CD4-positive, CD25-positive, alpha-beta regulatory T cell (primary cell): ENCODE measurements around the gene PRMT1. TPM values are rescaled to one million over a fixed set of nuclear protein-coding genes. Genes with fewer than 3 reads are reported as not detected.
A peak's percentile ranks its signal among the peaks of the same experiment; 100 is the strongest.
"Not testable (repeated sequence)": the region's sequence is repeated elsewhere in the genome, so short reads cannot be mapped to it uniquely, and the experiment has no call there.

ENCODE experiments used
- ATAC-seq, 2 donors: fragments of 150-1000 bp; cut with Tn5 transposase; one replicate each; pipeline ENCODE4 v1.10.0; 2021; ENCODE audit warnings: low read depth in 2 of 2, moderate number of reproducible peaks in 2 of 2, moderate library complexity in 1 of 2
- DNase-seq, 3 donors: peaks; one replicate each; pipeline versions ENCODE4 v3.0.0 to v3.0.0-alpha.2; 2012 to 2022; ENCODE audit warnings: mixed read lengths in 1 of 3
- H3K27ac ChIP-seq: one replicate; pipeline ENCODE4 v1.7.0; 2013; ENCODE audit warnings: mild to moderate bottlenecking, low read length; ENCODE audit not compliant: insufficient read depth, poor library complexity, severe bottlenecking
- H3K27me3 ChIP-seq: one replicate; pipeline ENCODE4 v1.7.0; 2013; ENCODE audit warnings: low read length; ENCODE audit not compliant: control insufficient read depth, insufficient read depth
- H3K36me3 ChIP-seq: one replicate; pipeline ENCODE4 v1.7.0; 2013; ENCODE audit warnings: mild to moderate bottlenecking, low read length, moderate library complexity; ENCODE audit not compliant: control insufficient read depth, insufficient read depth
- H3K4me1 ChIP-seq: 2 replicates; pipeline ENCODE4 v1.7.0; 2013; ENCODE audit warnings: mild to moderate bottlenecking, low read length; ENCODE audit not compliant: insufficient read depth, control insufficient read depth, poor library complexity, severe bottlenecking
- H3K4me3 ChIP-seq: one replicate; pipeline ENCODE4 v1.7.0; 2013; ENCODE audit warnings: low read depth, mild to moderate bottlenecking, low read length, moderate library complexity
- H3K9me3 ChIP-seq, 2 experiments: 1 replicate in 1 of 2; 2 replicates in 1 of 2; pipeline ENCODE4 v1.7.0; 2013; ENCODE audit warnings: low read length in 2 of 2, mild to moderate bottlenecking in 1 of 2, moderate library complexity in 1 of 2; ENCODE audit not compliant: control insufficient read depth in 2 of 2
- H3K27ac Mint-ChIP-seq, 3 donors: one replicate each; pipeline ENCODE4 v1.8.0; 2020 to 2022; ENCODE audit warnings: mild to moderate bottlenecking in 3 of 3, mixed read lengths in 3 of 3, moderate library complexity in 2 of 3
- H3K27me3 Mint-ChIP-seq: one replicate; pipeline ENCODE4 v1.8.0; 2022; ENCODE audit warnings: mild to moderate bottlenecking, mixed read lengths
- H3K36me3 Mint-ChIP-seq: one replicate; pipeline ENCODE4 v1.8.0; 2020; ENCODE audit warnings: mixed read lengths
- H3K4me1 Mint-ChIP-seq, 4 donors: one replicate each; pipeline ENCODE4 v1.8.0; 2020 to 2022; ENCODE audit warnings: mixed read lengths in 4 of 4, mild to moderate bottlenecking in 1 of 4
- H3K4me3 Mint-ChIP-seq, 4 donors: one replicate each; pipeline ENCODE4 v1.8.0; 2020 to 2022; ENCODE audit warnings: mild to moderate bottlenecking in 4 of 4, mixed read lengths in 4 of 4, moderate library complexity in 3 of 4
- H3K9me3 Mint-ChIP-seq, 7 donors: one replicate each; pipeline ENCODE4 v1.8.0; 2020 to 2022; ENCODE audit warnings: mixed read lengths in 7 of 7, mild to moderate bottlenecking in 3 of 7, moderate library complexity in 2 of 7
- polyA plus RNA-seq, 4 donors: library from polyadenylated mRNA; unstranded; fragments of 300-500 nt; fragmentation: Illumina TruSeq; gene quantifications; one replicate each; pipeline ENCODE4 v1.2.3, GENCODE V29; 2021
- total RNA-seq: library from RNA; stranded (reverse); gene quantifications from one replicate; pipeline ENCODE4 v1.2.3, GENCODE V29; 2022

PRMT1 gene
- total RNA-seq: 59.2 TPM
- 100 to 1,000 TPM; 101 to 118 (median 105) TPM for polyA plus RNA-seq

DNA sequence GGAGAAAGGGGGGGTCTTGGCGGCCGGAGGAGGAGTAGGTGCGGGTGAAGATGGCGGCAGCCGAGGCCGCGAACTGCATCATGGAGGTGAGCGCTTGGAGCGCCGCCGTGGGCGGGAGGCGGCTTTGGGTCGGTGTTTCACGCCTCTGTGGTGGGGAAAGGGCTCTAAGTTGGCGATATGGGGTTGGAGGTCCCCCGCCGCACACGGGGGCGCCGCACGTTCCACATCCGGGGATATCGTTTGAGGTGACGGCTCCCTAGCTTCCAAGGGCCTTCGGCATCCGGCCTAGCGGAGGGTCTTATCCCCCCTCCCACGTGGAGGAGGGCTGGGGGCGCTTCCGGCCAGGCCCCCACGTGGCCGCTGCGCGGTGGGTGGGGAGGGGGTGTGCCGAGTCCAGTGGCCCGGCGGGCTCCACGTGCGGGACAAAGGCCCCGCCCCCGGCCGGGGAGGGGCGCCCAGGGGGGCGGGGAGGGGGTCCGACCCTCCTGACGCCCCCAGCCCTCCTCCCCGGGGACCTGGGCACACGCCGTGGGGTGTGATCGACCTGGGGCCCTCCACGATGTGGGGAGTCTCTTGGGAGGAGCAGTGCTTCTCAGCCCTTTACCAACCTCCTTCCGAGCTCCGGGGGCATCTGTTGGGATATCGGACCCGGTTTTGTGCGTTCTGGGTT, at the start of gene PRMT1:
Gene PRMT1 (plus strand): TSS at position 41 of the 670 bp plus-strand sequence. CDS start 10 bp downstream, at position 51.
- peak within 1 kb of the TSS; percentile 86 for H3K4me3 ChIP-seq
- H3K9me3 ChIP-seq: no peaks in the 10 kb centered on the region
- Mint-ChIP-seq H3K9me3 (peaks cover 0 to 1% (median 0%) of the 10 kb centered on the region in 7 donors), H3K4me1 (peaks cover 5 to 53% (median 25%) of the 10 kb centered on the region in 4 donors), H3K4me3 (peak within 1 kb of the TSS; percentile 90 to 99 (median 98)), H3K27ac (peak within 1 kb of the TSS; percentile 99 to 100 (median 99)), H3K36me3 (no peaks in the 10 kb centered on the region), H3K27me3 (peaks cover 9% of the 10 kb centered on the region)
- no peaks in the 10 kb centered on the region for H3K27me3 ChIP-seq
- H3K27ac ChIP-seq: peak within 1 kb of the TSS; percentile 98
- peaks cover 46% of the 10 kb centered on the region for H3K4me1 ChIP-seq
- ATAC-seq (peak; percentile 4 to 7), DNase-seq (peak in 2 of 3 donors; percentile 52 to 73)
- peaks cover 9% of the 10 kb centered on the region for H3K36me3 ChIP-seq

DNA sequence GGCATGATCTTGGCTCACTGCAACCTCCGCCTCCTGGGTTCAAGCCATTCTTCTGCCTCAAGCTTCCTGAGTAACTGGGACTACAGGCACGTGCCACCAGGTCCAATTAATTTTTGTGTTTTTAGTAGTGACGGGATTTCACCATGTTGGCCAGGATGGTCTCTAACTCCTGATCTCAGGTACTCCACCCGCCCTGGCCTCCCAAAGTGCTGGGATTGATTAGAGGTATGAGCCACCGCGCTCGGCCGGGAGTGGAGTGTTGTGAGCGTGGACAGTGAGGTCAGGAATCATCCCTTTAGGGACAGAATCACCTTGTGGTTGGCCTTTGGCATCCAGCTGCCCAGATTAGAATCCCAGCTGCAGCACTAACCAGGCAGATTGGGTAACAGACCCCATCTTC, 47.4 kb upstream of the PRMT1 start:
- no peaks in the 10 kb centered on the region for H3K27me3 ChIP-seq
- ATAC-seq (no peak), DNase-seq (no peak)
- H3K9me3 Mint-ChIP-seq: peaks cover 0 to 1% (median 0%) of the 10 kb centered on the region in 7 donors
- H3K9me3 ChIP-seq: no peaks in the 10 kb centered on the region
- H3K4me3 Mint-ChIP-seq: no peak overlapping the region
- H3K27me3 Mint-ChIP-seq: no peaks in the 10 kb centered on the region
- H3K36me3 ChIP-seq: peaks cover 4% of the 10 kb centered on the region
- H3K36me3 Mint-ChIP-seq: peaks cover 4% of the 10 kb centered on the region
- no peak overlapping the region for H3K4me3 ChIP-seq
- H3K4me1 ChIP-seq: no peaks in the 10 kb centered on the region
- H3K27ac Mint-ChIP-seq: peak overlapping the region in 2 of 3 donors; percentile 31 to 69
- H3K4me1 Mint-ChIP-seq: peaks cover 0 to 2% (median 0%) of the 10 kb centered on the region in 4 donors
- H3K27ac ChIP-seq: no peak overlapping the region

GRCh38 chr19:49631014-49631588, 46.0 kb upstream of the PRMT1 start:
- H3K36me3 Mint-ChIP-seq: peaks cover 4% of the 10 kb centered on the region
- H3K27ac Mint-ChIP-seq: peak overlapping the region in 1 of 3 donors; percentile 49
- no peaks in the 10 kb centered on the region for H3K27me3 Mint-ChIP-seq

GRCh38 chr19:49631610-49632192, 45.4 kb upstream of the PRMT1 start:
- no peak for DNase-seq
- H3K4me1 ChIP-seq: no peaks in the 10 kb centered on the region
- peaks cover 4% of the 10 kb centered on the region for H3K36me3 Mint-ChIP-seq
- no peak overlapping the region for H3K4me3 ChIP-seq
- no peaks in the 10 kb centered on the region for H3K27me3 ChIP-seq
- H3K27ac Mint-ChIP-seq: peak overlapping the region in 1 of 3 donors; percentile 89
- peaks cover 0 to 1% (median 0%) of the 10 kb centered on the region in 7 donors for H3K9me3 Mint-ChIP-seq
- H3K27ac ChIP-seq: no peak overlapping the region
- H3K27me3 Mint-ChIP-seq: no peaks in the 10 kb centered on the region
- no peak for ATAC-seq
- peaks cover 0 to 8% (median 2%) of the 10 kb centered on the region in 4 donors for H3K4me1 Mint-ChIP-seq
- H3K4me3 Mint-ChIP-seq: no peak overlapping the region
- H3K36me3 ChIP-seq: no peaks in the 10 kb centered on the region
- H3K9me3 ChIP-seq: no peaks in the 10 kb centered on the region

More at GRCh38 chr19:49631014-49631588, 46.0 kb upstream of the PRMT1 start:
- ATAC-seq: no peak
- no peak overlapping the region for H3K4me3 ChIP-seq
- H3K36me3 ChIP-seq: no peaks in the 10 kb centered on the region
- no peak for DNase-seq
- no peaks in the 10 kb centered on the region for H3K27me3 ChIP-seq
- Mint-ChIP-seq H3K4me3 (no peak overlapping the region), H3K4me1 (peaks cover 0 to 8% (median 2%) of the 10 kb centered on the region in 4 donors), H3K9me3 (peaks cover 0 to 1% (median 0%) of the 10 kb centered on the region in 7 donors)
- no peaks in the 10 kb centered on the region for H3K4me1 ChIP-seq
- no peaks in the 10 kb centered on the region for H3K9me3 ChIP-seq
- H3K27ac ChIP-seq: no peak overlapping the region

GRCh38 chr19:49632576-49632975, 44.5 kb upstream of the PRMT1 start:
- no peak overlapping the region for H3K27ac ChIP-seq
- H3K9me3 ChIP-seq: no peaks in the 10 kb centered on the region
- Mint-ChIP-seq H3K4me3 (no peak overlapping the region), H3K4me1 (peaks cover 0 to 10% (median 2%) of the 10 kb centered on the region in 4 donors), H3K9me3 (peaks cover 0 to 1% (median 0%) of the 10 kb centered on the region in 7 donors), H3K36me3 (no peaks in the 10 kb centered on the region), H3K27ac (no peak overlapping the region), H3K27me3 (no peaks in the 10 kb centered on the region)
- DNase-seq (no peak), ATAC-seq (no peak)
- peaks cover under 1% of the 10 kb centered on the region for H3K4me1 ChIP-seq
- H3K27me3 ChIP-seq: no peaks in the 10 kb centered on the region
- no peaks in the 10 kb centered on the region for H3K36me3 ChIP-seq
- no peak overlapping the region for H3K4me3 ChIP-seq

DNA sequence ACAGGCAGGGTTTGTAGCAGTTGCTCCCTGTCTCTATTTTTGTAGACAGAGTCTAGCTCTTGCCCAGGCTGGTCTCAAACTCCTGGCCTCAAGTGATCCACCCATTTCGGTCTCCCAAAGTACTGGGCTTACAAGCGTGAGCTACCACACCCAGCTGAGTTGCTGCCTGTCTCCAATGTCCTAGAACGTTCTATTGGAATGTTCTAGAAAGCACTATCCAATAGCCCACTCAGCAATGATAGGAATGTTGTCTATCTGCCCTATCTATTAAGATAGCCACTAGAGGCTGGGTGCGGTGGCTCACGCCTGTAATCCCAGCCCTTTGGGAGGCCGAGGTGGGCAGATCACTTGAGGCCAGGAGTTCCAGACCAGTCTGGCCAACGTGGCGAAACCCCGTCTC, 43.8 kb upstream of the PRMT1 start:
- not testable (repeated sequence) for ATAC-seq

GRCh38 chr19:49635530-49636232, 41.4 kb upstream of the PRMT1 start:
- Mint-ChIP-seq H3K27ac (peak overlapping the region in 1 of 3 donors; percentile 65), H3K9me3 (no peaks in the 10 kb centered on the region), H3K27me3 (no peaks in the 10 kb centered on the region), H3K4me1 (peaks cover 0 to 36% (median 11%) of the 10 kb centered on the region in 4 donors), H3K36me3 (no peaks in the 10 kb centered on the region), H3K4me3 (peak overlapping the region in 2 of 4 donors; percentile 54 to 75)
- Histone ChIP-seq H3K27ac (no peak overlapping the region), H3K4me3 (no peak overlapping the region), H3K4me1 (peaks cover 22% of the 10 kb centered on the region), H3K36me3 (no peaks in the 10 kb centered on the region), H3K9me3 (no peaks in the 10 kb centered on the region), H3K27me3 (no peaks in the 10 kb centered on the region)
- DNase-seq (no peak), ATAC-seq (no peak)

More for the DNA sequence above, 43.8 kb upstream of the PRMT1 start:
- not testable (repeated sequence) for H3K27ac ChIP-seq, H3K4me3 ChIP-seq, H3K27me3 Mint-ChIP-seq, H3K4me1 ChIP-seq, H3K4me3 Mint-ChIP-seq, H3K36me3 ChIP-seq, H3K9me3 ChIP-seq, H3K36me3 Mint-ChIP-seq, H3K27ac Mint-ChIP-seq, H3K27me3 ChIP-seq, DNase-seq, H3K9me3 Mint-ChIP-seq
- H3K4me1 Mint-ChIP-seq: peaks cover 0 to 15% (median 4%) of the 10 kb centered on the region in 4 donors
